ENCODE results near the gene PDLIM5.
A peak's percentile ranks its signal among the peaks of the same experiment; 100 is the strongest.

Gene PDLIM5

DNA sequence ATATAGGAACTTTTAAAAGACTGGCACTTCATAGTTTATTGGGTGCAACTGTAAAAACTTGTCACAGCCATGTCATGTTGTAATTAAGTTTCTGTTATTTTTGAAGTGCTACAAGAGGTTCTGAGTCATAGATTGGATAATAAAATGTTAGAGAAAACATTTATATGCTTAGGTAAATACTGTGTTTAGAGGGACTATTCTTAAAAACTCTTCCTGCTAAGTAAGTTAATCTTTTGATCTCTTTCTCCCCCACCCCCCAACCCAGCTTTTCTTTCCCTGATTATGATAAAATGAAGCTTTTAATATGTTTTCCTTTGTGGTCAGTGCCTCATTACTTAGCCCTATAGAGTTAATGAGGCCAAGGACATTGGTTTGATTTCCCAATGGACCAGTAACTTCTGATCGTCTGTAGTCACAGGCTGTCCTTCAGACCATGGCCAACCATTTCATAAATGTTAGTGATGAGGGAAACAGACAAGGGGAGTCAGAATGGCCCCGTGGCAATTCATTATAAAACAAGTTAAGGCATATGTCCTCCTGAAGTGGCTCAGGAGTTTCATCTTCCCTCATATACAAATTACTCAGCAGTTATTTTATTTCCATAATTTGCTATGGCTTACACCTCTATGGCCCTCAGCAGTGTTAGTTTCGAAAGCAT is 3.9 kb upstream of the PDLIM5 start:
- Histone ChIP-seq H3K4me3 (ENCODE audit: low read length) (no peak overlapping the region), H3F3A (ENCODE audit: control insufficient read depth, insufficient read depth) (no peaks in the 10 kb centered on the region), H3K4me1 (ENCODE audit: control insufficient read depth, low read length) (peaks cover 10% of the 10 kb centered on the region), H3K27me3 (ENCODE audit: control insufficient read depth, low read length) (peaks cover 19% of the 10 kb centered on the region), H4K20me1 (ENCODE audit: control insufficient read depth, insufficient read depth, low read depth, low read length) (no peaks in the 10 kb centered on the region), H3K9me3 (ENCODE audit: control insufficient read depth, insufficient read depth, low read length) (no peaks in the 10 kb centered on the region), H3K9me2 (replicated peaks; ENCODE audit: control insufficient read depth, low read length) (no peaks in the 10 kb centered on the region), H3K79me2 (ENCODE audit: control insufficient read depth, low read length) (peaks cover 4% of the 10 kb centered on the region; the same call in 1 of the 2 replicates), H3K36me3 (ENCODE audit: control insufficient read depth, low read length) (no peaks in the 10 kb centered on the region), H3K27ac (ENCODE audit: low read depth, low read length) (no peak overlapping the region), H3K4me2 (ENCODE audit: low read length) (no peak overlapping the region)
- no peak for TF ChIP-seq EZH2phosphoT487 (IDR thresholded peaks at IDR 0.05; ENCODE audit: borderline replicate concordance, low read length)
- TF ChIP-seq, protein P1, sequence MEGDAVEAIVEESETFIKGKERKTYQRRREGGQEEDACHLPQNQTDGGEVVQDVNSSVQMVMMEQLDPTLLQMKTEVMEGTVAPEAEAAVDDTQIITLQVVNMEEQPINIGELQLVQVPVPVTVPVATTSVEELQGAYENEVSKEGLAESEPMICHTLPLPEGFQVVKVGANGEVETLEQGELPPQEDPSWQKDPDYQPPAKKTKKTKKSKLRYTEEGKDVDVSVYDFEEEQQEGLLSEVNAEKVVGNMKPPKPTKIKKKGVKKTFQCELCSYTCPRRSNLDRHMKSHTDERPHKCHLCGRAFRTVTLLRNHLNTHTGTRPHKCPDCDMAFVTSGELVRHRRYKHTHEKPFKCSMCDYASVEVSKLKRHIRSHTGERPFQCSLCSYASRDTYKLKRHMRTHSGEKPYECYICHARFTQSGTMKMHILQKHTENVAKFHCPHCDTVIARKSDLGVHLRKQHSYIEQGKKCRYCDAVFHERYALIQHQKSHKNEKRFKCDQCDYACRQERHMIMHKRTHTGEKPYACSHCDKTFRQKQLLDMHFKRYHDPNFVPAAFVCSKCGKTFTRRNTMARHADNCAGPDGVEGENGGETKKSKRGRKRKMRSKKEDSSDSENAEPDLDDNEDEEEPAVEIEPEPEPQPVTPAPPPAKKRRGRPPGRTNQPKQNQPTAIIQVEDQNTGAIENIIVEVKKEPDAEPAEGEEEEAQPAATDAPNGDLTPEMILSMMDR (IDR thresholded peaks at IDR 0.05; ENCODE audit: low read depth, low read length, poor library complexity, severe bottlenecking): no peak

DNA sequence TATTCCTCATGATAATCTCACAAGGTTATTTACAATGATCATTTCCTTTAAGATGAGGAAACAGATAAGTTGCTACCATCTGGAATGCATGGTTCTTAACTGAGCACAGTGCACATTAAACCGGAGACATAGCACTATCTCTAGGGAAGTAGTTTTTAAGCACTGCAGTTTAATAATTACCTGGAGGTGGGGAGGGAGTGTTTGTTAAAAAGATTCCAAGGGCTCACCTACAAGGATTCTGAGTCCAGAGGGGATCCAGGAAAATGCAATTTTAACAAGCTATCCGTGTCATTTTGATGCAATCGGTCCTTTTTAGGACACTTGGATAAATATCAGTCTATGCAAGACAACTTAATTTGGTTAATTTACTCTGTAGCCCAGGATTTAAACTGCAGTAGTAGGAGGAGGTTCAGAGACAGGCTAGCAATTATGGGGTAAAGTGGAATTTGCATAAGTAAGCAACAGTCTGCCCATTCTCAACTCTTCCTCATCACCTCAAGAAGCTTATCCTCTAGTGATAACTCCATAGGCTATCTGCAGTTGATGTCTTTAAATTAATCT is 2.8 kb upstream of the PDLIM5 start:
- H3K36me3 ChIP-seq (ENCODE audit: control insufficient read depth, low read length): no peaks in the 10 kb centered on the region
- H3K27ac ChIP-seq (ENCODE audit: low read depth, low read length): no peak overlapping the region
- H3K9me2 ChIP-seq (replicated peaks; ENCODE audit: control insufficient read depth, low read length): no peaks in the 10 kb centered on the region
- H3K4me2 ChIP-seq (ENCODE audit: low read length): no peak overlapping the region
- peaks cover 4% of the 10 kb centered on the region; the same call in 1 of the 2 replicates for H3K79me2 ChIP-seq (ENCODE audit: control insufficient read depth, low read length)
- H3K9me3 ChIP-seq (ENCODE audit: control insufficient read depth, insufficient read depth, low read length): no peaks in the 10 kb centered on the region
- peaks cover 19% of the 10 kb centered on the region for H3K27me3 ChIP-seq (ENCODE audit: control insufficient read depth, low read length)
- TF ChIP-seq, protein P1 (IDR thresholded peaks at IDR 0.05; ENCODE audit: low read depth, low read length, poor library complexity, severe bottlenecking): no peak
- TF ChIP-seq EZH2phosphoT487 (IDR thresholded peaks at IDR 0.05; ENCODE audit: borderline replicate concordance, low read length): no peak
- H4K20me1 ChIP-seq (ENCODE audit: control insufficient read depth, insufficient read depth, low read depth, low read length): no peaks in the 10 kb centered on the region
- H3K4me3 ChIP-seq (ENCODE audit: low read length): no peak overlapping the region
- peaks cover 15% of the 10 kb centered on the region for H3K4me1 ChIP-seq (ENCODE audit: control insufficient read depth, low read length)
- H3F3A ChIP-seq (ENCODE audit: control insufficient read depth, insufficient read depth): 0 out of 2 replicates have a peak, but pooled peaks cover 1% of the 10 kb centered on the region

DNA sequence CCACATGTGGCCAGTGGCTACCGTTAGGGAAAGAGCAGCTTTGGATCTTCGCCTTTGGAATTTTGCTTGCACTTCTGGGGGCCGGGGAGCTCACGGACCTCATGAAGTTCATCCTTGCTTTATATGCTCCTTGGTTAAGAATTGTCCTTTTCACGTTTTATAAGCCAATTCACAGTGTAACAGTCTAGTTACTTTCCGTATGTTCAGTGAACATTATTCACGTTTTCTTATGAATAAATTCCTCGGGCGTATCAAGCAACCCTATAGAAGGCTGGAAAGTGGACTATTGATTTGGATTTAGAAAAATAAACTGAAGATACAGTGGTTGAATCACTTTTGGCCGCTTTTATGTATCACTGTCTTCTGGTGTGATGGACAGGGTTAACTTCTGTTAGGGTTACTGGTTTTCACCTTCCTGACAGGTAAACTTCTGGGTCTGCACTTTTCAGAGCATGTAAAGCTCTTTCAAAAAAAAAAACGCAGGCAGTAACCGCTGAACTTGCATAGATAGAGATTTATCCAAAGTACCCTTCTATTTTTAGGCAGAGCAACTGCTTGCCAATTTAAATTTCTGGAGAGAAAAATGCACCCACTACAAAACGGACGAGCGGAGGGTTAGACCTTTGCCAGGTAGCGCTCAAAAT is 569 bp upstream of the PDLIM5 start:
- H3K9me2 ChIP-seq (replicated peaks; ENCODE audit: control insufficient read depth, low read length): no peaks in the 10 kb centered on the region
- TF ChIP-seq, protein P1 (IDR thresholded peaks at IDR 0.05; ENCODE audit: low read depth, low read length, poor library complexity, severe bottlenecking): no peak
- H3K4me1 ChIP-seq (ENCODE audit: control insufficient read depth, low read length): peaks cover 15% of the 10 kb centered on the region
- H3K27ac ChIP-seq (ENCODE audit: low read depth, low read length): no peak overlapping the region
- 0 out of 2 replicates have a peak, but pooled peaks cover 2% of the 10 kb centered on the region for H3F3A ChIP-seq (ENCODE audit: control insufficient read depth, insufficient read depth)
- H3K79me2 ChIP-seq (ENCODE audit: control insufficient read depth, low read length): peaks cover 4% of the 10 kb centered on the region; the same call in 1 of the 2 replicates
- no peaks in the 10 kb centered on the region for H3K9me3 ChIP-seq (ENCODE audit: control insufficient read depth, insufficient read depth, low read length)
- H3K27me3 ChIP-seq (ENCODE audit: control insufficient read depth, low read length): peaks cover 19% of the 10 kb centered on the region
- peak overlapping the region; percentile 76 for H3K4me2 ChIP-seq (ENCODE audit: low read length)
- H3K36me3 ChIP-seq (ENCODE audit: control insufficient read depth, low read length): 0 out of 2 replicates have a peak, but pooled peaks cover 3% of the 10 kb centered on the region
- H3K4me3 ChIP-seq (ENCODE audit: low read length): peak overlapping the region; percentile 88
- H4K20me1 ChIP-seq (ENCODE audit: control insufficient read depth, insufficient read depth, low read depth, low read length): no peaks in the 10 kb centered on the region
